Measurements from ENCODE around the gene NOL12. TPM values are rescaled to one million over a fixed set of nuclear protein-coding genes. Genes with fewer than 3 reads are reported as not detected.
"Not testable (repeated sequence)": the region's sequence is repeated elsewhere in the genome, so short reads cannot be mapped to it uniquely, and the experiment has no call there.

NOL12 gene
- total RNA-seq, 1 experiment from 2014 or later = 32.9 TPM

DNA sequence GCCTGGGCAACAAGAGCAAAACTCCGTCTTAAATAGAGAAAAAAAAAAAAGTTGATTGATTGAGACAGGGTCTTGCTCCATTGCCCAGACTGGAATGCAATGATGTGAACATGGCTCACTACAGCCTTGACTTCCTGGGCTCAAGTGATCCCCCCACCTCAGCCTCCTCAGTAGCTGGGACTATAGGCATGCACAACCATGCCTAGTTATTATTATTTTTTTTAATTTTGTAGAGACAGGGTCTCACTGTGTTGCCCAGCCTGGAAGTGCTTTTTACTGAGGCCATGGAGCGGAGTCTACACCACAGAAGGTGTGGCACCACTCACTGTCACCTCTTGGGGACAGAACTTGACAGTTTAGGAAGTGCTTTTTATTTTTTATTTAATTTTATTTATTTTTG lies 28.5 kb downstream of the NOL12 start:
- TF ChIP-seq, protein P1, sequence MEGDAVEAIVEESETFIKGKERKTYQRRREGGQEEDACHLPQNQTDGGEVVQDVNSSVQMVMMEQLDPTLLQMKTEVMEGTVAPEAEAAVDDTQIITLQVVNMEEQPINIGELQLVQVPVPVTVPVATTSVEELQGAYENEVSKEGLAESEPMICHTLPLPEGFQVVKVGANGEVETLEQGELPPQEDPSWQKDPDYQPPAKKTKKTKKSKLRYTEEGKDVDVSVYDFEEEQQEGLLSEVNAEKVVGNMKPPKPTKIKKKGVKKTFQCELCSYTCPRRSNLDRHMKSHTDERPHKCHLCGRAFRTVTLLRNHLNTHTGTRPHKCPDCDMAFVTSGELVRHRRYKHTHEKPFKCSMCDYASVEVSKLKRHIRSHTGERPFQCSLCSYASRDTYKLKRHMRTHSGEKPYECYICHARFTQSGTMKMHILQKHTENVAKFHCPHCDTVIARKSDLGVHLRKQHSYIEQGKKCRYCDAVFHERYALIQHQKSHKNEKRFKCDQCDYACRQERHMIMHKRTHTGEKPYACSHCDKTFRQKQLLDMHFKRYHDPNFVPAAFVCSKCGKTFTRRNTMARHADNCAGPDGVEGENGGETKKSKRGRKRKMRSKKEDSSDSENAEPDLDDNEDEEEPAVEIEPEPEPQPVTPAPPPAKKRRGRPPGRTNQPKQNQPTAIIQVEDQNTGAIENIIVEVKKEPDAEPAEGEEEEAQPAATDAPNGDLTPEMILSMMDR (conservative IDR thresholded peaks at IDR 0.05; ENCODE audit: low read depth, low read length) = no peak
- TF ChIP-seq EZH2phosphoT487 (IDR thresholded peaks at IDR 0.05; ENCODE audit: borderline replicate concordance, low read length) (no peak), EZH2 (IDR thresholded peaks at IDR 0.05; ENCODE audit: low read length, unreplicated experiment) (no peak)
- no TSS peak for BruUV-seq (replicated peaks)

DNA sequence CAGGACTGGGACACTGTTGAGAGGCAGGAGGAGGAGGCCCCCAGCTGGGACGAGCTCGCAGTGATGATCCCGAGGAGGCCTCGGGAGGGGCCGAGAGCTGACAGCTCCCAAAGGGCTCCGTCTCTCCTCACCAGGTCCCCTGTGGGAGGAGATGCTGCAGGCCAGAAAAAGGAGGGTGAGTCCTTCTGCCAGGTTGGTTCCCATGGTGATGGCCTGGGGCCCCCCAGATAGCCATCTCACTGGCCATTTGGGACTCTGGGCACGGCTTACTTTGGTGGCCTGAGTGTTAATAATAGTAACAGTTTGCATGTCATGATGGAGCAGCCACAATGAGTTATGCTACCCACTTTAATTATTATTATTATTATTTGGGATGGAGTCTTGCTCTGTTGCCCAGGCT lies 29.6 kb downstream of the NOL12 start:
- H3K27me3 ChIP-seq (ENCODE audit: low read length) = no peaks in the 10 kb centered on the region
- no peaks in the 10 kb centered on the region for H3K36me3 ChIP-seq (ENCODE audit: low read depth, low read length)
- H3K27ac ChIP-seq (ENCODE audit: low read length) = no peak overlapping the region
- intact Hi-C loops (cut with micrococcal nuclease) = no loop called here
- peaks cover 4% of the 10 kb centered on the region; the same call in 1 of the 2 replicates for H3K4me1 ChIP-seq (ENCODE audit: insufficient read depth, low read length)
- TF ChIP-seq, protein P1 (conservative IDR thresholded peaks at IDR 0.05; ENCODE audit: low read depth, low read length) = no peak
- TF ChIP-seq EZH2phosphoT487 (IDR thresholded peaks at IDR 0.05; ENCODE audit: borderline replicate concordance, low read length) (no peak), EZH2 (IDR thresholded peaks at IDR 0.05; ENCODE audit: low read length, unreplicated experiment) (no peak)
- BruUV-seq (replicated peaks) = no TSS peak
- ChIA-PET CTCF (no interaction called here), POLR2A (ENCODE audit: unreplicated experiment) (no interaction called here)
- no peaks in the 10 kb centered on the region for H3K9me2 ChIP-seq (replicated peaks; ENCODE audit: low read length)
- no peaks in the 10 kb centered on the region for H3K9me3 ChIP-seq (ENCODE audit: low read length)
- no peak overlapping the region for H2AFZ ChIP-seq (ENCODE audit: low read length)
- H3K4me3 ChIP-seq (ENCODE audit: low read length) = no peak overlapping the region
- no peaks in the 10 kb centered on the region for H3F3A ChIP-seq (ENCODE audit: low read length, unreplicated experiment)
- H3K4me2 ChIP-seq (ENCODE audit: low read length) = no peak overlapping the region
- no peak overlapping the region for H3K9ac ChIP-seq (ENCODE audit: low read length)
- no peak for DNase-seq
- ATAC-seq = no peak
- no peaks in the 10 kb centered on the region for H4K20me1 ChIP-seq (ENCODE audit: low read length)
- no peaks in the 10 kb centered on the region for H3K79me2 ChIP-seq (ENCODE audit: low read length)

More for the DNA sequence above, 28.5 kb downstream of the NOL12 start:
- no peaks in the 10 kb centered on the region for H3F3A ChIP-seq (ENCODE audit: low read length, unreplicated experiment)
- H3K4me2 ChIP-seq (ENCODE audit: low read length) = no peak overlapping the region
- ATAC-seq = no peak
- CTCF ChIA-PET = no interaction called here
- H3K9me2 ChIP-seq (replicated peaks; ENCODE audit: low read length) = no peaks in the 10 kb centered on the region
- H3K79me2 ChIP-seq (ENCODE audit: low read length) = no peaks in the 10 kb centered on the region
- no peak overlapping the region for H3K9ac ChIP-seq (ENCODE audit: low read length)
- POLR2A ChIA-PET (ENCODE audit: unreplicated experiment) = interaction anchor here (0.6 kb wide), 1 partner anchor 106 kb away, joined by 3 read pairs; no protein-coding TSS in a partner anchor
- intact Hi-C loops (cut with micrococcal nuclease) = no loop called here
- no peaks in the 10 kb centered on the region for H3K36me3 ChIP-seq (ENCODE audit: low read depth, low read length)
- H2AFZ ChIP-seq (ENCODE audit: low read length) = no peak overlapping the region
- no peaks in the 10 kb centered on the region for H3K9me3 ChIP-seq (ENCODE audit: low read length)
- H4K20me1 ChIP-seq (ENCODE audit: low read length) = no peaks in the 10 kb centered on the region
- H3K4me1 ChIP-seq (ENCODE audit: insufficient read depth, low read length) = peaks cover 8% of the 10 kb centered on the region; the same call in 1 of the 2 replicates
- H3K4me3 ChIP-seq (ENCODE audit: low read length) = no peak overlapping the region
- no peaks in the 10 kb centered on the region for H3K27me3 ChIP-seq (ENCODE audit: low read length)
- no peak for DNase-seq
- H3K27ac ChIP-seq (ENCODE audit: low read length) = no peak overlapping the region

DNA sequence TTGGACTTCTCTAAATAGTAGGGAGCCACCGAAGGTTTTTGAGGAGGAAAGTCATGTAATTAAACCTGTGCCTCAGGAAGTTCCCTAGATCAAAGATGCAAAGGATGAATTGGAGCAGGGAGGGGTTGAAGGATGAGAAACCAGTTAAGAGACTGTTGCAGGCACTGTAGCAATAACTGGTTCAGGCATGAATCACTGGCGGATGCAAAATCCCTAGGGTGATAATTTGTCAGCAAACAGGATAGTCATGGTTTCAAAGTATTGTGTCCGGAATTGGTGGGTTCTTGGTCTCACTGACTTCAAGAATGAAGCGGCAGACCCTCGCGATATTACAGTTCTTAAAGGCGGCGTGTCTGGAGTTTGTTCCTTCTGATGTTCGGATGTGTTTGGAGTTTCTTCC lies 30.6 kb downstream of the NOL12 start:
- intact Hi-C loops (cut with micrococcal nuclease) = no loop called here
- no peaks in the 10 kb centered on the region for H3K9me3 ChIP-seq (ENCODE audit: low read length)
- TF ChIP-seq EZH2phosphoT487 (IDR thresholded peaks at IDR 0.05; ENCODE audit: borderline replicate concordance, low read length) (no peak), EZH2 (IDR thresholded peaks at IDR 0.05; ENCODE audit: low read length, unreplicated experiment) (no peak)
- TF ChIP-seq, protein P1 (conservative IDR thresholded peaks at IDR 0.05; ENCODE audit: low read depth, low read length) = no peak
- ATAC-seq = peak; percentile 37; the same call in 1 of the 2 replicates
- no peaks in the 10 kb centered on the region for H4K20me1 ChIP-seq (ENCODE audit: low read length)
- no peaks in the 10 kb centered on the region for H3K36me3 ChIP-seq (ENCODE audit: low read depth, low read length)
- no peaks in the 10 kb centered on the region for H3F3A ChIP-seq (ENCODE audit: low read length, unreplicated experiment)
- H3K27me3 ChIP-seq (ENCODE audit: low read length) = no peaks in the 10 kb centered on the region
- no TSS peak for BruUV-seq (replicated peaks)
- no peaks in the 10 kb centered on the region for H3K79me2 ChIP-seq (ENCODE audit: low read length)
- peak; percentile 43 for DNase-seq
- POLR2A ChIA-PET (ENCODE audit: unreplicated experiment) = no interaction called here
- H3K27ac ChIP-seq (ENCODE audit: low read length) = no peak overlapping the region
- no peak overlapping the region for H3K4me2 ChIP-seq (ENCODE audit: low read length)
- CTCF ChIA-PET = no interaction called here
- H3K4me1 ChIP-seq (ENCODE audit: insufficient read depth, low read length) = no peaks in the 10 kb centered on the region
- H3K4me3 ChIP-seq (ENCODE audit: low read length) = no peak overlapping the region
- H2AFZ ChIP-seq (ENCODE audit: low read length) = no peak overlapping the region
- no peaks in the 10 kb centered on the region for H3K9me2 ChIP-seq (replicated peaks; ENCODE audit: low read length)
- no peak overlapping the region for H3K9ac ChIP-seq (ENCODE audit: low read length)

DNA sequence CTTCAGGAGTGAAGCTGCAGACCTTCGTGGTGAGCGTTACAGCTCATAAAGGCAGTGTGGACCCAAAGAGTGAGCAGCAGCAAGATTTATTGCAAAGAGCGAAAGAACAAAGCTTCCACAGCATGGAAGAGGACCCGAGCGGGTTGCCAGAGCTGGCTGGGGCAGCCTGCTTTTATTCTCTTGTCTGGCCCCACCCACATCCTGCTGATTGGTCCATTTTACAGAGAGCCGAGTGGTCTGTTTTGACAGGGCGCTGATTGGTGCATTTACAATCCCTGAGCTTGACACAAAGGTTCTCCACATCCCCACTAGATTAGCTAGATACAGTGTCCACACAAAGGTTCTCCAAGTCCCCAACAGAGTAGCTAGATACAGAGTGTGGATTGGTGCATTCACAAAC lies 31.1 kb downstream of the NOL12 start:
- intact Hi-C loops (cut with micrococcal nuclease); H3K4me1 ChIP-seq (ENCODE audit: insufficient read depth, low read length); H3K9me3 ChIP-seq (ENCODE audit: low read length); ATAC-seq; H3K36me3 ChIP-seq (ENCODE audit: low read depth, low read length); CTCF ChIA-PET; DNase-seq; POLR2A ChIA-PET (ENCODE audit: unreplicated experiment); H2AFZ ChIP-seq (ENCODE audit: low read length); BruUV-seq (replicated peaks); H3K27ac ChIP-seq (ENCODE audit: low read length); H3K9ac ChIP-seq (ENCODE audit: low read length); H3K79me2 ChIP-seq (ENCODE audit: low read length); H3K4me3 ChIP-seq (ENCODE audit: low read length); H3F3A ChIP-seq (ENCODE audit: low read length, unreplicated experiment); H3K27me3 ChIP-seq (ENCODE audit: low read length); H3K4me2 ChIP-seq (ENCODE audit: low read length); H3K9me2 ChIP-seq (replicated peaks; ENCODE audit: low read length); H4K20me1 ChIP-seq (ENCODE audit: low read length): not testable (repeated sequence)

Data from PC-3 (cell line).